ENCODE measurements around the gene SHROOM2.

GRCh38 chrX:9902656-9903055, 116.4 kb downstream of the SHROOM2 start:
- TF ChIP-seq, protein P1, sequence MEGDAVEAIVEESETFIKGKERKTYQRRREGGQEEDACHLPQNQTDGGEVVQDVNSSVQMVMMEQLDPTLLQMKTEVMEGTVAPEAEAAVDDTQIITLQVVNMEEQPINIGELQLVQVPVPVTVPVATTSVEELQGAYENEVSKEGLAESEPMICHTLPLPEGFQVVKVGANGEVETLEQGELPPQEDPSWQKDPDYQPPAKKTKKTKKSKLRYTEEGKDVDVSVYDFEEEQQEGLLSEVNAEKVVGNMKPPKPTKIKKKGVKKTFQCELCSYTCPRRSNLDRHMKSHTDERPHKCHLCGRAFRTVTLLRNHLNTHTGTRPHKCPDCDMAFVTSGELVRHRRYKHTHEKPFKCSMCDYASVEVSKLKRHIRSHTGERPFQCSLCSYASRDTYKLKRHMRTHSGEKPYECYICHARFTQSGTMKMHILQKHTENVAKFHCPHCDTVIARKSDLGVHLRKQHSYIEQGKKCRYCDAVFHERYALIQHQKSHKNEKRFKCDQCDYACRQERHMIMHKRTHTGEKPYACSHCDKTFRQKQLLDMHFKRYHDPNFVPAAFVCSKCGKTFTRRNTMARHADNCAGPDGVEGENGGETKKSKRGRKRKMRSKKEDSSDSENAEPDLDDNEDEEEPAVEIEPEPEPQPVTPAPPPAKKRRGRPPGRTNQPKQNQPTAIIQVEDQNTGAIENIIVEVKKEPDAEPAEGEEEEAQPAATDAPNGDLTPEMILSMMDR (IDR thresholded peaks at IDR 0.05 in 2 of 3, conservative IDR thresholded peaks at IDR 0.05 in 1 of 3; ENCODE audit: borderline replicate concordance in 1 of 3, insufficient read depth in 1 of 3, low read depth in 2 of 3, low read length in 2 of 3), result no peak
- TF ChIP-seq POLR2AphosphoS5 (IDR thresholded peaks at IDR 0.05; ENCODE audit: low read depth, low read length), result no peak
- TF ChIP-seq POLR2A (IDR thresholded peaks at IDR 0.05; ENCODE audit: borderline replicate concordance, extremely low read depth, insufficient read depth, insufficient read length), result no peak
- TF ChIP-seq EZH2 (IDR thresholded peaks at IDR 0.05), result no peak
- peak; percentile 88 for TF ChIP-seq EGR1 (IDR thresholded peaks at IDR 0.05; ENCODE audit: low read depth)
- TF ChIP-seq ZNF274 (IDR thresholded peaks at IDR 0.05; ENCODE audit: low read depth, low read length), result no peak
- TF ChIP-seq FOSL1 (IDR thresholded peaks at IDR 0.05; ENCODE audit: low read depth), result peak; percentile 10; the same call in 1 of the 2 replicates

Data from HCT116 (cell line).